Ramos (cell line): ENCODE measurements around the gene ABHD6.
"Not testable (repeated sequence)": the region's sequence is repeated elsewhere in the genome, so short reads cannot be mapped to it uniquely, and the experiment has no call there.

Source experiments
- in situ Hi-C: fragments of 300-500 bp; cut with MboI; formaldehyde crosslinking; loops from one replicate; pipeline ENCODE4 v1.14.3; 2022; ENCODE audit warnings: low sequenced_read_pairs; ENCODE audit not compliant: unreplicated experiment

The ABHD6 gene

GRCh38 chr3:58241306-58242044, 3.9 kb downstream of the ABHD6 start:
- in situ Hi-C loops: no loop called here

- in situ Hi-C loops: no loop called here
These were observed 4.7 kb downstream of the ABHD6 start for GRCh38 chr3:58242340-58242739.

- in situ Hi-C loops: not testable (repeated sequence)
These were observed 5.3 kb downstream of the ABHD6 start for GRCh38 chr3:58242860-58243259.

GRCh38 chr3:58243976-58244585, 6.5 kb downstream of the ABHD6 start:
- in situ Hi-C loops: no loop called here

GRCh38 chr3:58246148-58247047, 8.8 kb downstream of the ABHD6 start:
- in situ Hi-C loops: no loop called here

GRCh38 chr3:58249358-58250092, 11.9 kb downstream of the ABHD6 start:
- in situ Hi-C loops: no loop called here

- in situ Hi-C loops: no loop called here
These were observed 12.6 kb downstream of the ABHD6 start for GRCh38 chr3:58250093-58250707.

GRCh38 chr3:58251631-58252035, 14.0 kb downstream of the ABHD6 start:
- in situ Hi-C loops: no loop called here

GRCh38 chr3:58254144-58254543, 16.6 kb downstream of the ABHD6 start:
- in situ Hi-C loops: no loop called here

GRCh38 chr3:58256061-58256460, 18.5 kb downstream of the ABHD6 start:
- in situ Hi-C loops: no loop called here

GRCh38 chr3:58256511-58256910, 18.9 kb downstream of the ABHD6 start:
- in situ Hi-C loops: no loop called here

GRCh38 chr3:58258392-58259055, 20.9 kb downstream of the ABHD6 start:
- in situ Hi-C loops: no loop called here

GRCh38 chr3:58260261-58260731, 22.7 kb downstream of the ABHD6 start:
- in situ Hi-C loops: no loop called here

- in situ Hi-C loops: no loop called here
These were observed 23.1 kb downstream of the ABHD6 start for GRCh38 chr3:58260733-58261132.

- in situ Hi-C loops: no loop called here
These were observed 24.5 kb downstream of the ABHD6 start for GRCh38 chr3:58261954-58262666.

- in situ Hi-C loops: no loop called here
These were observed 29.0 kb downstream of the ABHD6 start for GRCh38 chr3:58266577-58266976.

- in situ Hi-C loops: not testable (repeated sequence)
These were observed 30.0 kb downstream of the ABHD6 start for GRCh38 chr3:58267543-58267942.

- in situ Hi-C loops: no loop called here
These were observed 31.8 kb downstream of the ABHD6 start for GRCh38 chr3:58269356-58269755.

GRCh38 chr3:58270485-58270884, 32.9 kb downstream of the ABHD6 start:
- in situ Hi-C loops: no loop called here
